Upper lobe of left lung (tissue), 4 donors: ENCODE data around the gene NKPD1.
A peak's percentile ranks its signal among the peaks of the same experiment; 100 is the strongest.

Experiments
- EP300 ChIP-seq, 4 donors: sonication (generic); formaldehyde crosslinking; IDR thresholded peaks; one replicate each; pipeline ENCODE4 v1.5.1; 2017; ENCODE audit warnings: antibody characterized with exemption in 4 of 4, control low read depth in 2 of 4
- POLR2A ChIP-seq, 4 donors: fragments of 450-650 bp; IDR thresholded peaks; one replicate each; pipeline ENCODE4 v1.5.1; 2016 to 2017; ENCODE audit warnings: antibody characterized with exemption in 4 of 4, mild to moderate bottlenecking in 2 of 4
- POLR2AphosphoS5 ChIP-seq, 2 donors: sonication (generic); formaldehyde crosslinking; IDR thresholded peaks; one replicate each; pipeline ENCODE4 v1.5.1; 2017; ENCODE audit warnings: antibody characterized with exemption in 2 of 2
- TF ChIP-seq, protein P1 (sequence below), 6 experiments: fragments of 450-650 bp in 4 of 6; fragments of 200-600 bp in 2 of 6; sonication (generic) in 2 of 6; IDR thresholded peaks; one replicate each; pipeline ENCODE4 v1.5.1; 2016 to 2019; ENCODE audit warnings: antibody characterized with exemption in 6 of 6

DNA sequence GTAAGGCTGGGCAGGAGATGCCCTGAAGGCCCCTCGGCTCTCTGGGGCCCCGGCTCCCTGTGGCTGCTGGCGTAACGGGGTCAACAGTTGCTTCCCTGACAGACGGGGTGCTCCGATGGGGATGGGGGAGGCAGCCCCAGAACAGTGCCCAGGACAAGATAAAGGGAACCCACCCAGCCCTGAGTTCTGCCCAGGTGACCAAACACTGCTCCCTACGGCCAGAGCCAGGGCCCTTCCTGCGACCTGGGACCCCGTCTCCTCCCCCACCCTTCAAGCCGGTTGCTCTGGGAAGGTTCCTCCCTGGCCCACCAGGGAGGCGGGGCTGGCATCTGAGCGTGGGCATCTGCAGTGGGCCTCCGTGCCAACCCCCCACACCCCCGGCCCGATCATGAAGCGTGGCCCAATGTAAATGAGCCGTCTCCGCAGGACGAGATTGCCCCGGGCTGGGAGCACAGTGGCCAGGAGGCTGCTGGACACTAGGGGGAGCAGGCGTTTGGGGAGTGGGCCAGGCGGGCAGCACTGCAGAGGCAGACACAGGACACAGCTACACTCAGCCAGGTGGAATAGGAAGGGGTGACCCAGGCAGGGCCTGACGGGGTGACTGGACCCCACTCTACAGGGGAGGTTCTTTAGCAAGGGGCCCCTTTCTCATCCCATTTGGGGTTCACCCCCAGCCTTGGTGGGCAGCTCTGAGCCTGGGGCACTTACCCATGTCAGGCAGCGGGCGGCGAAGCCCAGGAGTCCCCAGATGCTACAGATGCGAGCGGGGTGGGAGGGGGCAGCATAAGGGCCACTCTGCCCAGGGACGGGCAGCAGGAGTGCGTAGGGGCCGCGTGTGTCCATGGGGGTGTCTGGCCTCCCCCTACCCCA lies 1.2 kb upstream of the NKPD1 start:
- TF ChIP-seq EP300 (IDR thresholded peaks at IDR 0.05) (no peak), POLR2A (IDR thresholded peaks at IDR 0.05) (no peak), POLR2AphosphoS5 (IDR thresholded peaks at IDR 0.05) (no peak)
- TF ChIP-seq, protein P1, sequence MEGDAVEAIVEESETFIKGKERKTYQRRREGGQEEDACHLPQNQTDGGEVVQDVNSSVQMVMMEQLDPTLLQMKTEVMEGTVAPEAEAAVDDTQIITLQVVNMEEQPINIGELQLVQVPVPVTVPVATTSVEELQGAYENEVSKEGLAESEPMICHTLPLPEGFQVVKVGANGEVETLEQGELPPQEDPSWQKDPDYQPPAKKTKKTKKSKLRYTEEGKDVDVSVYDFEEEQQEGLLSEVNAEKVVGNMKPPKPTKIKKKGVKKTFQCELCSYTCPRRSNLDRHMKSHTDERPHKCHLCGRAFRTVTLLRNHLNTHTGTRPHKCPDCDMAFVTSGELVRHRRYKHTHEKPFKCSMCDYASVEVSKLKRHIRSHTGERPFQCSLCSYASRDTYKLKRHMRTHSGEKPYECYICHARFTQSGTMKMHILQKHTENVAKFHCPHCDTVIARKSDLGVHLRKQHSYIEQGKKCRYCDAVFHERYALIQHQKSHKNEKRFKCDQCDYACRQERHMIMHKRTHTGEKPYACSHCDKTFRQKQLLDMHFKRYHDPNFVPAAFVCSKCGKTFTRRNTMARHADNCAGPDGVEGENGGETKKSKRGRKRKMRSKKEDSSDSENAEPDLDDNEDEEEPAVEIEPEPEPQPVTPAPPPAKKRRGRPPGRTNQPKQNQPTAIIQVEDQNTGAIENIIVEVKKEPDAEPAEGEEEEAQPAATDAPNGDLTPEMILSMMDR (IDR thresholded peaks at IDR 0.05), result peak in 2 of 6 experiments; percentile 29 to 31
